GM12874 (cell line): ENCODE measurements around the gene DEPDC1B.

Experiments used
- TF ChIP-seq, protein P1 (sequence below): IDR thresholded peaks from 2 replicates; pipeline ENCODE4 v1.5.1; 2011; ENCODE audit warnings: low read depth, mild to moderate bottlenecking, control low read depth, low read length, moderate library complexity; ENCODE audit not compliant: insufficient read depth

Gene DEPDC1B

DNA sequence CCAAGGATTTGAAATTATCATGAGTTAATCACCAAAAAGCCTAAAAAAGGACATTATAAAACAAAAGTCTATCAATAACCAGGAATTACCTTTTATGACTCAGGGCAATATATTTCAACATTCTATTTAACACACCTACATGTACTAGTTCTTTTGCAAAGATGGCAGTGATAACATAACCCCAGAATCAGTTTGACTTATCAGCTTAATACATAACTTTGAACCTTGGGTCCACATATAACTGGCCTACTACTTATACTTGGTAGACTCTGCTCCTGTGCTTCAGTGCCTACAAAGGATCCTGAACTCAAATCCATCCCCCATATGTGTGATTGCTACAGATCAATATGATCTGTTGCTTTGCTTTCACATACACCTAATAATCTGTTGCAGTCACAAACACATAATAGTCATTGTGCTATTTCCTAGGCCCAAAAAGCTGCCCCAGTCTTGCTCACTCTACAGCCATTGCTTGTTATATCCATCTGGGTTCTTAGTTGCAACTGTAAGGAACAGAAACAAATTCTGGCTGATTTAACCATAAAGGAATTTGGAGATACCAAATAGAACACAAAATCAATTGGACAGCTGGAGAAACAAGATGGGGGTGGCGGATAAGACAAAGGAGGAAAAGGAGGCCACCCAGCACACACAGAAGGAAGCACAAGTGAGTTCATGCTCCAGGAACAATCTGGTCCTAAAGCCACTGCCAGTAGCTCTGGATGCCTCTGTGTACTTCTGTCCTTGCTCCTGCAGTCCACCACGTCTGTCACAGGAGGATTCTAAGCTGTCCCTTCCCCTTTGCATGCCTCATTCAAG is 25.5 kb downstream of the DEPDC1B start:
- TF ChIP-seq, protein P1, sequence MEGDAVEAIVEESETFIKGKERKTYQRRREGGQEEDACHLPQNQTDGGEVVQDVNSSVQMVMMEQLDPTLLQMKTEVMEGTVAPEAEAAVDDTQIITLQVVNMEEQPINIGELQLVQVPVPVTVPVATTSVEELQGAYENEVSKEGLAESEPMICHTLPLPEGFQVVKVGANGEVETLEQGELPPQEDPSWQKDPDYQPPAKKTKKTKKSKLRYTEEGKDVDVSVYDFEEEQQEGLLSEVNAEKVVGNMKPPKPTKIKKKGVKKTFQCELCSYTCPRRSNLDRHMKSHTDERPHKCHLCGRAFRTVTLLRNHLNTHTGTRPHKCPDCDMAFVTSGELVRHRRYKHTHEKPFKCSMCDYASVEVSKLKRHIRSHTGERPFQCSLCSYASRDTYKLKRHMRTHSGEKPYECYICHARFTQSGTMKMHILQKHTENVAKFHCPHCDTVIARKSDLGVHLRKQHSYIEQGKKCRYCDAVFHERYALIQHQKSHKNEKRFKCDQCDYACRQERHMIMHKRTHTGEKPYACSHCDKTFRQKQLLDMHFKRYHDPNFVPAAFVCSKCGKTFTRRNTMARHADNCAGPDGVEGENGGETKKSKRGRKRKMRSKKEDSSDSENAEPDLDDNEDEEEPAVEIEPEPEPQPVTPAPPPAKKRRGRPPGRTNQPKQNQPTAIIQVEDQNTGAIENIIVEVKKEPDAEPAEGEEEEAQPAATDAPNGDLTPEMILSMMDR = no peak

DNA sequence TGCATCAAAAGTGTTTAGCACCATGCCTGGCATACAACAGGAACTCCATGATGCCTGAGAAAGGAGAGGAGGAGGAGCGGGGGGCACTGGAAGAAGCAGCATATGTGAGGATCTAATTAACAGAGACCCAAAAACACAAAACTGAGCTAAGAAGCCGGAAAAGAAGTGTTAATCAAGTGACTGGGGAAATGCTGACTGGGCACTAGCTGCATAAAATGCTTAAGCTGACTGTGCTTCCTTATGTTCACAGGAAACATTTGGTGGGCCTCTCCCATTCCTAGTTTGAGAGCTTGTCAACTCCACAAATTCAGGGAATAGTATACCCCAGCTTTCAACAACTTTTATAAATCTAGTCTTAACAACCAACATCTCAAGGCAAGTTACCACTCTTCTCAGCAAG is 26.6 kb downstream of the DEPDC1B start:
- TF ChIP-seq, protein P1 = no peak

DNA sequence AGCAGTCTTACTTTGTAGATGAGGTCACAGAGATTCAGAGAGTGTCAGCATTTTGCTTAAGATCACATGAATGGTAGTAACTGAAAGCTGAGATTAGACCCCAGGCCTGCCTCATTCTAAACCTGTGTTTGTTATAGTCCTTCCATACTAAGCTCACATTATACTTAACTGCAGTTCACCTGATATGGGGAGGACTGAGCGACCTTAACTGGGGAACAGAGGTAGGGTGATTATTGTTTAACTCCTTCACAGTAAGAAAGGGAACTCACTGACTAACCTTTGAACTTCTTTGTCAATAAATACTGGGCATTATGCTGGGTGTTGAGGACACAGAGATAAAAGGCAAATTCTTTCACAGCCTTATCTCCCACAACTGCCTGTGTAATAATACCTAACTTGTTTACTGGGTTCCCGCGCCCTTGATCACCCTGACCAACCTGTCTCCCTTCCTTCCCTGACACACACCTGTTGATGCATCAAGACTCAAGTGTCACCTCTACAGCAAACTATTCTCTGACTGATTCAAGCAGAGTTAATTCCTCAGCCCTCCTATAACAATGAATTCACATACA is 27.2 kb downstream of the DEPDC1B start:
- TF ChIP-seq, protein P1 = no peak

DNA sequence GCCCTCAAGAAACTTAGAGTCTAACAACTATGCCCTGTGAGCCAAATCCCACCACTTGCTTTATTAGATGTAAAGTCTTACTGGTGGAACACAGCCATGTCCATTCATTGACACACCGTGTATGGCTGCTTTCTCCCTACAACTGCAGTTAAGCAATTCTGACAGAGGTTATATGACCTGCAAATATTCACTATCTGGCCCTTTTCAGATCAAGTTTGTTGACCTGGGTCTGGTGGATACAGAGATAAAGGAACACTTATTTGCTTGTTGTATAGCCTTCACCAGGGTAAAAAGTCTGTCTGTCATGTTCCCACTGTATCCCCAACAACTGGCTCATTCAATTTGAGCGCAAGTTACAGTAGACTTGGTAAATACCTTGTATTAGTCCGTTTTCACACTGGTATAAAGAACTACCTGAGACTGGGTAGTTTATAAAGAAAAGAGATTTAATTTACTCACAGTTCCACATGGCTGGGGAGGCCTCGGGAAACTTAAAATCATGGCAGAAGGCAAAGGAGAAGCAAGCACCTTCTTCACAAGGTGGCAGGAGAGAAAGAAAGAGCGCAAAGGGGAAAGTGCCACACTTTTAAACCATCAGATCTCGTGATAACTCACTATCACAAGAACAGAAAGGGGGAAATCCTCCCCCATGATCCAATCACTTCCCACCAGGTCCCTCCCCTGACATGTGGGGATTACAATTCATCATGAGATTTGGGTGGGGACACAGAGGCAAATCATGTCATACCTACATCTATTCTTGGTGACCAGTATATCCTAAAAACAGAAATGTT is 27.9 kb downstream of the DEPDC1B start:
- TF ChIP-seq, protein P1 = no peak

DNA sequence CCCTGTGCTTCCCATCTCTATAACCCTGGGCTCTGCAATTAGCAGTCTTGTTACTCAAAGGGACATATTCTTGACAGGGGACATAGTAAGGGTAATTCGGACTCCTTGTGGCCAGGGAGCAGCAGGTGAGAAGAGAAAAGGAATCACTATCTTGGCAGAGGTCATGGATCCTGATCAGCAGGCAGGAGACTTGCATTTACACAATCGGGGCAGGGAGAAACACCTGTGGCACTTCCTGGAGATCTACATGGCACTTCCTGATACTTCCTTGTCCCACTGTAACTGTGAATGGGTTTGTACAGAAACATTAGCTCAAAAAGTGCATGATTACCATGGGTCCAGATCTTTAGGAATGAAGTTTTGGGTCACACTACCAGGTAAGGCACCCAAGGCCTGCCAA is 29.2 kb downstream of the DEPDC1B start:
- TF ChIP-seq, protein P1 = no peak

DNA sequence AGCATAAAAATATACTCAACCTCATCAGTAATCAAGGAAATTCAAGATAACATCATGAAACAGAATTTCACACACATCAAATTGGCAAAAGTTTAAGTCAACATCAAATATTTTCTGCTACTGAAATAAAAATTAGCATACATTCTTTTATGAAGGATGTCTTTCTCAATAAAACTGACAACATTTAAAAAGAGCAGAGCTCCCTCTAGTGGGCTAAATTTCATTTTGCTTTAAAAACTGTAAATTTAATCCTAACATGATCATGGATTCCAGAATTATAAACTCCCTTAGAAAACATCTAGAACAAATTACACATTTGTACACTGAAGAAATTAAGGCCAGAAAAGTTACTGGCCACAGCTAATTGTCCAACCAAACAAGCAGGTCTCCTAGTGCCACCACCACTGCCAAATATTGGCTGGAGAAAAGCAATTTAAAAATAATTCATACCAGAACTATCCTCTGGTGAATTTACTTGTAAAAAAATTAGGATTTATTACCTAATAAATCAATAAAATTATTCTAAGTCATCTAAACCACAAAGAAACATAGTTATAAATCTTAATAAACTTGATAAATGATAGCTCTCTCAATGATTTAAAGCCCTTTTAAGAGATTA is 31.2 kb downstream of the DEPDC1B start:
- TF ChIP-seq, protein P1 = peak; percentile 16; the same call in 1 of the 2 replicates
